ENCODE results near the gene MED1.

Gene MED1

GRCh38 chr17:39461926-39462569 lies 11.0 kb upstream of the MED1 start:
- peaks cover 31% of the 10 kb centered on the region for H3K36me3 ChIP-seq
- peaks cover 4% of the 10 kb centered on the region for H3K9me3 ChIP-seq (ENCODE audit: severe bottlenecking)
- peak overlapping the region; percentile 94 for H3K27ac ChIP-seq
- H3K27me3 ChIP-seq (ENCODE audit: insufficient read depth, low read depth, severe bottlenecking) = no peaks in the 10 kb centered on the region
- DNase-seq = no peak
- no peak for TF ChIP-seq CTCF (IDR thresholded peaks at IDR 0.05; ENCODE audit: low read depth, low read length)
- peak overlapping the region; percentile 93 for H3K4me3 ChIP-seq (ENCODE audit: low read depth, low read length)

DNA sequence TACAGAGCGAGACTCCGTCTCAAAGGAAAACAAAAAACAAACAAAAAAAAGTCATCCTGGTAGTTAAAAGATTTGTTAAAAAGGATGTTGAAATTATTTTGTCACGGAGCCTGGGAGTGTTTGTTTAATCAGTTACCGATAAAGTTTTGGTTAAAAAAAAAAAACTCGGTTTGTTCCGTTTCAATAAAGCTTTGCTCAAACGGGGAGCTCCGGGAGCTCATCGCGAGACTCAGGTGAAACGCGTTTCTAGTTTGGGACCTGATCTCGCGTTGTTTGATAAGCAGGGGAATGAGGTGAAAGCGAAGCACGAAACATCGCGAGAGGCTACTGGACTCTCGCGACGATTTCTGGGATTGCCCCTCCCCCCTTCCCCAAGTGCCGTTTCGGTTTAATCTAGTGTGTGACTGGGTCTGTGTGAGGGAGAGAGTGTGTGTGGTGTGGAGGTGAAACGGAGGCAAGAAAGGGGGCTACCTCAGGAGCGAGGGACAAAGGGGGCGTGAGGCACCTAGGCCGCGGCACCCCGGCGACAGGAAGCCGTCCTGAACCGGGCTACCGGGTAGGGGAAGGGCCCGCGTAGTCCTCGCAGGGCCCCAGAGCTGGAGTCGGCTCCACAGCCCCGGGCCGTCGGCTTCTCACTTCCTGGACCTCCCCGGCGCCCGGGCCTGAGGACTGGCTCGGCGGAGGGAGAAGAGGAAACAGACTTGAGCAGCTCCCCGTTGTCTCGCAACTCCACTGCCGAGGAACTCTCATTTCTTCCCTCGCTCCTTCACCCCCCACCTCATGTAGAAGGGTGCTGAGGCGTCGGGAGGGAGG lies 10.3 kb upstream of the MED1 start, which contains the start of gene CDK12:
Gene CDK12 (plus strand): TSS at position 374 of the 813 bp plus-strand sequence. CDS start 586 bp downstream, outside the sequence.
- peak within 1 kb of the TSS; percentile 93 for H3K4me3 ChIP-seq (ENCODE audit: low read depth, low read length)
- H3K36me3 ChIP-seq = peaks cover 25% of the 10 kb centered on the region
- H3K27ac ChIP-seq = peak within 1 kb of the TSS; percentile 94
- peak; percentile 98 for DNase-seq
- H3K9me3 ChIP-seq (ENCODE audit: severe bottlenecking) = peaks cover 4% of the 10 kb centered on the region
- H3K27me3 ChIP-seq (ENCODE audit: insufficient read depth, low read depth, severe bottlenecking) = no peaks in the 10 kb centered on the region
- no peak for TF ChIP-seq CTCF (IDR thresholded peaks at IDR 0.05; ENCODE audit: low read depth, low read length)

DNA sequence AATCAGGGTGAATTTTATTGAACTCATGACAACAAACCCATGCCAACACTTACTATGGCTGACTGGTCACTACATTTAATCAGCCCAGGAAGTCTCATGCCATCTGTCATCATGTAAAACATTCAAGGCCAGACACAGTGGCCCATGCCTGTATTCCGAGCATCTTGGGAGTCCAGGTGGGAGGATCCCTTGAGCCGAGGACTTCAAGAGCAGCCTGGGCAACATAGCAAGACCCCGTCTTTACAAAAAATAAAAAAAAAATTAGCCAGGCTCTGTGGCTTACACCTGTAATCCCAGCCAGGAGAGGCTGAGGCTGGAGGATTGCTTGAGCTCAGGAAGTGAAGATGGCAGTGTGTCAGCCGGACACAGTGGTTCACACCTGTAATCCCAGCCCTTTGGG lies 4.9 kb upstream of the MED1 start:
- H3K27me3 ChIP-seq (ENCODE audit: insufficient read depth, low read depth, severe bottlenecking) = no peaks in the 10 kb centered on the region
- TF ChIP-seq CTCF (IDR thresholded peaks at IDR 0.05; ENCODE audit: low read depth, low read length) = no peak
- no peak overlapping the region for H3K27ac ChIP-seq
- no peaks in the 10 kb centered on the region for H3K9me3 ChIP-seq (ENCODE audit: severe bottlenecking)
- no peak for DNase-seq
- peaks cover 2% of the 10 kb centered on the region for H3K36me3 ChIP-seq
- no peak overlapping the region for H3K4me3 ChIP-seq (ENCODE audit: low read depth, low read length)

- Histone ChIP-seq H3K4me3 (ENCODE audit: low read depth, low read length) (peak overlapping the region; percentile 99), H3K9me3 (ENCODE audit: severe bottlenecking) (no peaks in the 10 kb centered on the region), H3K27ac (peak overlapping the region; percentile 96; the same call in 1 of the 2 replicates), H3K27me3 (ENCODE audit: insufficient read depth, low read depth, severe bottlenecking) (no peaks in the 10 kb centered on the region), H3K36me3 (peaks cover 46% of the 10 kb centered on the region)
- no peak for DNase-seq
- no peak for TF ChIP-seq CTCF (IDR thresholded peaks at IDR 0.05; ENCODE audit: low read depth, low read length)
These were observed 1.0 kb downstream of the MED1 start for GRCh38 chr17:39450051-39450450.

GRCh38 chr17:39447561-39447960 lies 3.5 kb downstream of the MED1 start:
- H3K9me3 ChIP-seq (ENCODE audit: severe bottlenecking) = no peaks in the 10 kb centered on the region
- H3K27me3 ChIP-seq (ENCODE audit: insufficient read depth, low read depth, severe bottlenecking) = no peaks in the 10 kb centered on the region
- peaks cover 68% of the 10 kb centered on the region for H3K36me3 ChIP-seq
- DNase-seq = no peak
- TF ChIP-seq CTCF (IDR thresholded peaks at IDR 0.05; ENCODE audit: low read depth, low read length) = no peak
- H3K27ac ChIP-seq = no peak overlapping the region
- no peak overlapping the region for H3K4me3 ChIP-seq (ENCODE audit: low read depth, low read length)

Measured in WERI-Rb-1 (cell line).